ENCODE results near the gene GAR1. TPM values are rescaled to one million over a fixed set of nuclear protein-coding genes. Genes with fewer than 3 reads are reported as not detected.

GAR1 gene
- total RNA-seq, 1 experiment from 2014 or later: 15.9 TPM

DNA sequence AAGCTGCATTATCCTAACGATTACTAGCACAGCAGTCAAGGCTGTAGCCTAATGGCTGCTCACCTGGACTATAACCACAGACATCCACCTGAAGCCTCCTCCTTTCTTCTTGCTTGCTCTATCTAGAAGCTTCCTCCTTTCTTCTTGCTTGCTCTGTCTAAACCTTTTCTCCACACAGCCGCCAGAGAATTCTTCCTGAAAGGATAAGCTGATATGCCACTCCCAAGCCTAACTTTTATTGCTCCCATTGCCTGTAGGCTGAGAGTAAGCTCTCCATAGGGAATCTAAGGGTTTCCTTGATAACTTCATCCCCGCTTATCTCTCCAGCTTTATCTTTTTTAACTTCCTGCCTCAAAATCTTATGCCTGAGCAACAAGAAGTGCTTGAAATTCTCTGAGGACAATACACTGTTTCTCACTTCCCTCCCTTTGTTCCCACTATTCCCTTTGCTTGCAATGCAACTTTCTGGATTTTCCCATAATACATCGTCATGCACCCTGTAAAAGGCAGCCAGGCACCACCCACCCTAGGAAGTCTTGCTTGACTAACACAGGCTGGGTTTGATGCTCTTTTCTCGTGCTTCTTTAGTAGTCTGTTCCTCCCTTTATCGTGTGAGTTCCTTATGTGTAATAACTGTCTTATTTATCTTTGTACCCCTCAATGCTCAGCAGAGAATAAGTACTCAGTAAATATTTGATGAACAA, 31.0 kb downstream of the GAR1 start:
- no peaks in the 10 kb centered on the region for H3K9me2 ChIP-seq (replicated peaks; ENCODE audit: low read length)
- no peaks in the 10 kb centered on the region for H3K79me2 ChIP-seq (ENCODE audit: low read length)
- H3K9ac ChIP-seq (ENCODE audit: low read length): no peak overlapping the region
- no peak for TF ChIP-seq EZH2 (IDR thresholded peaks at IDR 0.05; ENCODE audit: low read length, unreplicated experiment)
- no peak for TF ChIP-seq CTCF (conservative IDR thresholded peaks at IDR 0.05; ENCODE audit: low read depth, low read length)
- no peak for TF ChIP-seq EZH2phosphoT487 (IDR thresholded peaks at IDR 0.05; ENCODE audit: borderline replicate concordance, low read length)
- no peaks in the 10 kb centered on the region for H3K36me3 ChIP-seq (ENCODE audit: low read depth, low read length)
- no peaks in the 10 kb centered on the region for H4K20me1 ChIP-seq (ENCODE audit: low read length)
- H3K9me3 ChIP-seq (ENCODE audit: low read length): no peaks in the 10 kb centered on the region
- no TSS peak for BruUV-seq (replicated peaks)
- no peak overlapping the region for H3K4me3 ChIP-seq (ENCODE audit: low read length)
- H2AFZ ChIP-seq (ENCODE audit: low read length): no peak overlapping the region
- H3K27me3 ChIP-seq (ENCODE audit: low read length): no peaks in the 10 kb centered on the region
- H3K4me2 ChIP-seq (ENCODE audit: low read length): no peak overlapping the region
- no peak overlapping the region for H3K27ac ChIP-seq (ENCODE audit: low read length)
- no peak for ATAC-seq
- no peak for DNase-seq
- ChIA-PET POLR2A (ENCODE audit: unreplicated experiment) (no interaction called here), CTCF (no interaction called here)
- H3F3A ChIP-seq (ENCODE audit: low read length, unreplicated experiment): no peaks in the 10 kb centered on the region
- intact Hi-C loops (cut with micrococcal nuclease): no loop called here
- H3K4me1 ChIP-seq (ENCODE audit: insufficient read depth, low read length): no peaks in the 10 kb centered on the region

GRCh38 chr4:109847896-109848442, 32.4 kb downstream of the GAR1 start, which contains the start of gene LRIT3:
Gene LRIT3, plus strand, starts transcription at chr4:109848107. Its CDS starts 95 bp downstream, at chr4:109848202.
- no peak for ATAC-seq
- intact Hi-C loops (cut with micrococcal nuclease): no loop called here
- ChIA-PET POLR2A (ENCODE audit: unreplicated experiment) (no interaction called here), CTCF (no interaction called here)
- H3K4me2 ChIP-seq (ENCODE audit: low read length): no peak within 1 kb of the TSS
- H3K27ac ChIP-seq (ENCODE audit: low read length): no peak within 1 kb of the TSS
- H3F3A ChIP-seq (ENCODE audit: low read length, unreplicated experiment): no peaks in the 10 kb centered on the region
- no peaks in the 10 kb centered on the region for H4K20me1 ChIP-seq (ENCODE audit: low read length)
- H3K9me3 ChIP-seq (ENCODE audit: low read length): no peaks in the 10 kb centered on the region
- no peaks in the 10 kb centered on the region for H3K36me3 ChIP-seq (ENCODE audit: low read depth, low read length)
- TF ChIP-seq EZH2 (IDR thresholded peaks at IDR 0.05; ENCODE audit: low read length, unreplicated experiment) (no peak), CTCF (conservative IDR thresholded peaks at IDR 0.05; ENCODE audit: low read depth, low read length) (no peak), EZH2phosphoT487 (IDR thresholded peaks at IDR 0.05; ENCODE audit: borderline replicate concordance, low read length) (no peak)
- no TSS peak for BruUV-seq (replicated peaks)
- H3K4me1 ChIP-seq (ENCODE audit: insufficient read depth, low read length): no peaks in the 10 kb centered on the region
- no peaks in the 10 kb centered on the region for H3K79me2 ChIP-seq (ENCODE audit: low read length)
- DNase-seq: no peak
- no peaks in the 10 kb centered on the region for H3K27me3 ChIP-seq (ENCODE audit: low read length)
- H3K4me3 ChIP-seq (ENCODE audit: low read length): no peak within 1 kb of the TSS
- no peaks in the 10 kb centered on the region for H3K9me2 ChIP-seq (replicated peaks; ENCODE audit: low read length)
- no peak within 1 kb of the TSS for H2AFZ ChIP-seq (ENCODE audit: low read length)
- H3K9ac ChIP-seq (ENCODE audit: low read length): no peak within 1 kb of the TSS

DNA sequence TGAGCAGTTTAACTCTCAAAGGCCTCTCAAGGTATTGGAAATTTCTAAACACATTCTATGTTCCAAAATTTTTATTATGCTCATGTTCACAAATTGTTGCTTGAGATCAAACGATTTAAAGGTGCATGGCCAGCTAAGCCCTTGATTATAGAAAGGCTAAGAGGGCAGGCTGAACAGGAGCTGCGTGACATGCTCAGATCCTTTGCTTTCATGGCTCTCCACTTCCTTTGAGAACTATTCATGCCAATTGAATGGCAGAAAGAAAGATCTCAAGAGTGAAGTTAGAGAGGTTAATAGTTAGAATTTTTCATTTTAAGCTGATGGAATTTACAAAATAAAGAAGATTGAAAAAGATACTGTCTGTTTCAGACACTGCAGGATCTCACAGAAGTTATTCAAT, 32.9 kb downstream of the GAR1 start:
- H3K27ac ChIP-seq (ENCODE audit: low read length): no peak overlapping the region
- no TSS peak for BruUV-seq (replicated peaks)
- no peaks in the 10 kb centered on the region for H3F3A ChIP-seq (ENCODE audit: low read length, unreplicated experiment)
- H3K36me3 ChIP-seq (ENCODE audit: low read depth, low read length): no peaks in the 10 kb centered on the region
- ChIA-PET CTCF (no interaction called here), POLR2A (ENCODE audit: unreplicated experiment) (no interaction called here)
- no peak overlapping the region for H3K4me2 ChIP-seq (ENCODE audit: low read length)
- H3K4me3 ChIP-seq (ENCODE audit: low read length): no peak overlapping the region
- intact Hi-C loops (cut with micrococcal nuclease): no loop called here
- no peaks in the 10 kb centered on the region for H3K9me3 ChIP-seq (ENCODE audit: low read length)
- H3K79me2 ChIP-seq (ENCODE audit: low read length): no peaks in the 10 kb centered on the region
- no peak for TF ChIP-seq EZH2 (IDR thresholded peaks at IDR 0.05; ENCODE audit: low read length, unreplicated experiment)
- no peak for TF ChIP-seq EZH2phosphoT487 (IDR thresholded peaks at IDR 0.05; ENCODE audit: borderline replicate concordance, low read length)
- TF ChIP-seq CTCF (conservative IDR thresholded peaks at IDR 0.05; ENCODE audit: low read depth, low read length): no peak
- no peaks in the 10 kb centered on the region for H3K9me2 ChIP-seq (replicated peaks; ENCODE audit: low read length)
- H2AFZ ChIP-seq (ENCODE audit: low read length): no peak overlapping the region
- no peak overlapping the region for H3K9ac ChIP-seq (ENCODE audit: low read length)
- DNase-seq (no peak), ATAC-seq (no peak)
- H3K4me1 ChIP-seq (ENCODE audit: insufficient read depth, low read length): no peaks in the 10 kb centered on the region
- no peaks in the 10 kb centered on the region for H4K20me1 ChIP-seq (ENCODE audit: low read length)
- H3K27me3 ChIP-seq (ENCODE audit: low read length): no peaks in the 10 kb centered on the region
